Keratinocyte (primary cell): Measurements from ENCODE around the gene CACNA1C. TPM values are rescaled to one million over a fixed set of nuclear protein-coding genes. Genes with fewer than 3 reads are reported as not detected.

Experiments used
- DNase-seq: peaks from one replicate; pipeline ENCODE4 v3.0.0-alpha.2; 2011; ENCODE audit warnings: low read depth, missing footprints, low spot score
- FAIRE-seq: peaks from 2 replicates; lab custom pipeline; 2011; peaks lifted over from hg19 to GRCh38; lab: Jason Lieb, UNC
- H2AFZ ChIP-seq: 2 replicates; pipeline ENCODE4 v1.6.0; 2012; ENCODE audit warnings: low read length, control low read depth, inconsistent platforms; ENCODE audit not compliant: control insufficient read depth
- H3K27ac ChIP-seq: 2 replicates; pipeline ENCODE4 v1.5.1; 2011; ENCODE audit warnings: low read length; ENCODE audit not compliant: control insufficient read depth, insufficient read depth
- H3K27me3 ChIP-seq: 3 replicates; pipeline ENCODE4 v1.6.0; 2011; ENCODE audit warnings: low read length; ENCODE audit not compliant: control insufficient read depth, insufficient read depth; ENCODE audit errors: extremely low read depth
- H3K36me3 ChIP-seq, 2 experiments: 2 replicates in 1 of 2; 3 replicates in 1 of 2; pipeline ENCODE4 v1.5.1; 2011; ENCODE audit warnings: low read length in 2 of 2, mild to moderate bottlenecking in 1 of 2; ENCODE audit not compliant: control insufficient read depth in 2 of 2, insufficient read depth in 2 of 2; ENCODE audit errors: extremely low read depth in 1 of 2
- H3K4me1 ChIP-seq: 3 replicates; pipeline ENCODE4 v1.5.1; 2011; ENCODE audit warnings: low read length; ENCODE audit not compliant: control insufficient read depth, insufficient read depth; ENCODE audit errors: extremely low read depth
- H3K4me2 ChIP-seq: 3 replicates; pipeline ENCODE4 v1.6.0; 2011; ENCODE audit warnings: low read depth, low read length; ENCODE audit not compliant: control insufficient read depth, insufficient read depth; ENCODE audit errors: extremely low read depth
- H3K4me3 ChIP-seq, 3 experiments: fragments of 200-600 bp in 1 of 3; sonication (generic) in 1 of 3; 2 replicates in 2 of 3; 3 replicates in 1 of 3; pipeline ENCODE4 v1.5.1; 2011 to 2016; ENCODE audit warnings: low read length in 3 of 3, mild to moderate bottlenecking in 3 of 3, control low read depth in 2 of 3, inconsistent platforms in 1 of 3, low read depth in 1 of 3, mixed read lengths in 1 of 3, mixed run types in 1 of 3, moderate library complexity in 1 of 3; ENCODE audit not compliant: control insufficient read depth in 2 of 3, insufficient read depth in 2 of 3; ENCODE audit errors: extremely low read depth in 1 of 3
- H3K79me2 ChIP-seq: 2 replicates; pipeline ENCODE4 v1.6.0; 2012; ENCODE audit warnings: low read length; ENCODE audit not compliant: control insufficient read depth, insufficient read depth
- H3K9ac ChIP-seq: 3 replicates; pipeline ENCODE4 v1.6.0; 2011; ENCODE audit warnings: low read length; ENCODE audit not compliant: control insufficient read depth, insufficient read depth; ENCODE audit errors: extremely low read depth
- H3K9me1 ChIP-seq: 3 replicates; pipeline ENCODE4 v1.6.0; 2011; ENCODE audit warnings: low read length; ENCODE audit not compliant: control insufficient read depth, insufficient read depth; ENCODE audit errors: extremely low read depth
- H3K9me3 ChIP-seq: 2 replicates; pipeline ENCODE4 v1.5.1; 2012; ENCODE audit warnings: low read depth, low read length; ENCODE audit not compliant: control insufficient read depth
- H4K20me1 ChIP-seq: 3 replicates; pipeline ENCODE4 v1.6.0; 2011; ENCODE audit warnings: low read length; ENCODE audit not compliant: control insufficient read depth, insufficient read depth; ENCODE audit errors: extremely low read depth
- EZH2 ChIP-seq: IDR thresholded peaks from one replicate; pipeline ENCODE4 v1.6.1; 2012; ENCODE audit warnings: inconsistent platforms, mild to moderate bottlenecking, low read length, moderate library complexity
- dilution Hi-C: fragments of 300-500 bp; cut with MboI; formaldehyde crosslinking; loops from one replicate; pipeline ENCODE4 v1.7.0; 2020; ENCODE audit warnings: low sequenced_read_pairs; ENCODE audit not compliant: extremely low pct_ligation_motif_present
- polyA plus RNA-seq, 5 experiments: library from polyadenylated mRNA; depleted of rRNA in 3 of 5; stranded (reverse) in 3 of 5; stranded (forward) in 1 of 5; unstranded in 1 of 5; fragments of >200 nt; gene quantifications; 1 replicate in 1 of 5; 2 replicates in 3 of 5; 3 replicates in 1 of 5; pipeline versions ENCODE4 v1.2.1 to v1.2.3, GENCODE V29; 2011 to 2012; ENCODE audit warnings: missing spikeins in 2 of 5, low read depth in 1 of 5, low replicate concordance in 1 of 5
- TF ChIP-seq, protein P1 (sequence below), 3 experiments: IDR thresholded peaks in 1 of 3; conservative IDR thresholded peaks in 1 of 3; optimal IDR thresholded peaks in 1 of 3; 2 replicates in 2 of 3; 3 replicates in 1 of 3; pipeline versions ENCODE3 to v1.5.1; 2011; ENCODE audit warnings: low read length in 3 of 3, mild to moderate bottlenecking in 3 of 3, moderate library complexity in 2 of 3, control low read depth in 1 of 3, inconsistent platforms in 1 of 3; ENCODE audit not compliant: insufficient read depth in 2 of 3; ENCODE audit errors: extremely low read depth in 1 of 3

CACNA1C gene
- polyA plus RNA-seq, 1 donor (not counting 4 experiments of a cell fraction or from before 2014, with no cell fraction given), result not detected

DNA sequence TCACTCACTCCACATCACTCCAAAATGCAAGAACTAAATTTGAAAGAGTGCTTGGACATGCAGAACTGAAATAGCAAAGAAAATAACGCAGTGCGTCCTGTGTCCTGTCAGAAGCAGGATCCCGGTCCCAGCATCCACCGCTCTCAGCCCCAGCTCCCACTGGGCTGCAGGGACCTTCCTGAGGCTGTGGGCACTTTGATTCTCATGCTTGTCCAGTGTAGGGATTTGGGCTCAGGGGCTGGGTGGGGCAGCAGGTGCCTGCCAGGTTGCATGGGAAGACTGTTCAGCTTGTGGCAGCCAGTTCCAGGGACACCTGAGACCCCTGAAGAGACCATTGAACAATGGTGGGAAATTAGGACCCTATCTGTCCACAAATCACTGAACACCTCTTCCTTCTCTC, 602.0 kb downstream of the CACNA1C start:
- FAIRE-seq (no peak), DNase-seq (no peak)
- H3K79me2 ChIP-seq, result no peaks in the 10 kb centered on the region
- no peak overlapping the region for H3K4me3 ChIP-seq
- H3K9ac ChIP-seq, result no peak overlapping the region
- dilution Hi-C loops, result no loop called here
- TF ChIP-seq EZH2, result no peak
- TF ChIP-seq, protein P1, sequence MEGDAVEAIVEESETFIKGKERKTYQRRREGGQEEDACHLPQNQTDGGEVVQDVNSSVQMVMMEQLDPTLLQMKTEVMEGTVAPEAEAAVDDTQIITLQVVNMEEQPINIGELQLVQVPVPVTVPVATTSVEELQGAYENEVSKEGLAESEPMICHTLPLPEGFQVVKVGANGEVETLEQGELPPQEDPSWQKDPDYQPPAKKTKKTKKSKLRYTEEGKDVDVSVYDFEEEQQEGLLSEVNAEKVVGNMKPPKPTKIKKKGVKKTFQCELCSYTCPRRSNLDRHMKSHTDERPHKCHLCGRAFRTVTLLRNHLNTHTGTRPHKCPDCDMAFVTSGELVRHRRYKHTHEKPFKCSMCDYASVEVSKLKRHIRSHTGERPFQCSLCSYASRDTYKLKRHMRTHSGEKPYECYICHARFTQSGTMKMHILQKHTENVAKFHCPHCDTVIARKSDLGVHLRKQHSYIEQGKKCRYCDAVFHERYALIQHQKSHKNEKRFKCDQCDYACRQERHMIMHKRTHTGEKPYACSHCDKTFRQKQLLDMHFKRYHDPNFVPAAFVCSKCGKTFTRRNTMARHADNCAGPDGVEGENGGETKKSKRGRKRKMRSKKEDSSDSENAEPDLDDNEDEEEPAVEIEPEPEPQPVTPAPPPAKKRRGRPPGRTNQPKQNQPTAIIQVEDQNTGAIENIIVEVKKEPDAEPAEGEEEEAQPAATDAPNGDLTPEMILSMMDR (optimal IDR thresholded peaks at IDR 0.05 in 1 of 3, IDR thresholded peaks at IDR 0.05 in 1 of 3, conservative IDR thresholded peaks at IDR 0.05 in 1 of 3; ENCODE audit: extremely low read depth in 1 of 3, insufficient read depth in 2 of 3, low read length in 3 of 3), result no peak
- no peaks in the 10 kb centered on the region for H3K36me3 ChIP-seq
- no peak overlapping the region for H3K4me2 ChIP-seq
- no peaks in the 10 kb centered on the region for H4K20me1 ChIP-seq
- H3K4me1 ChIP-seq, result no peaks in the 10 kb centered on the region
- no peak overlapping the region for H2AFZ ChIP-seq
- no peak overlapping the region for H3K27ac ChIP-seq
- H3K9me3 ChIP-seq, result no peaks in the 10 kb centered on the region
- H3K9me1 ChIP-seq, result no peaks in the 10 kb centered on the region
- peaks cover 5% of the 10 kb centered on the region for H3K27me3 ChIP-seq

DNA sequence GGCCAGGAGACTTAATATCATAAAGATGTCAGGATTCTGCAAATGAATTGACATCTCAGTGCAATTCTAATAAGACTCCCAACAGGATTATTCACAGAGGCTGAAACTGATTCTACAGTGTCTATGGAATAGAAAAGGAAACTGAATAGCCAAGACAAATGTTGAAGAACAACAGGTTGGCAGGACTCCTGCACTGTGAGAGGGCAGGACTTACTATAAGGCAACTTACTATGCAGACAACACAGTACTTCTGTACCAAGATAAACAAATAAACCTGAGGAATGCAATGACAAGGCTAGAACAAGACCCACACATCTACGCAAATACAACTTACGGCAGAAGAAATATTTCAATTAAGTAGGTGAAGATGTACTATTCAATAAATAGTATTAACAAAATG, 609.7 kb downstream of the CACNA1C start:
- TF ChIP-seq, protein P1 (optimal IDR thresholded peaks at IDR 0.05 in 1 of 3, IDR thresholded peaks at IDR 0.05 in 1 of 3, conservative IDR thresholded peaks at IDR 0.05 in 1 of 3; ENCODE audit: extremely low read depth in 1 of 3, insufficient read depth in 2 of 3, low read length in 3 of 3), result no peak
- no peak for TF ChIP-seq EZH2
- FAIRE-seq (no peak), DNase-seq (no peak)
- no peaks in the 10 kb centered on the region for H3K9me3 ChIP-seq
- no peaks in the 10 kb centered on the region for H3K36me3 ChIP-seq
- H3K9me1 ChIP-seq, result no peaks in the 10 kb centered on the region
- no peaks in the 10 kb centered on the region for H3K4me1 ChIP-seq
- dilution Hi-C loops, result no loop called here
- H3K27ac ChIP-seq, result no peak overlapping the region
- H3K4me2 ChIP-seq, result no peak overlapping the region
- no peak overlapping the region for H3K9ac ChIP-seq
- H2AFZ ChIP-seq, result no peak overlapping the region
- no peaks in the 10 kb centered on the region for H3K27me3 ChIP-seq
- no peaks in the 10 kb centered on the region for H3K79me2 ChIP-seq
- no peaks in the 10 kb centered on the region for H4K20me1 ChIP-seq
- H3K4me3 ChIP-seq, result no peak overlapping the region
